GM12891 (cell line): ENCODE data around the gene LRRN4.

Source experiments
- DNase-seq: peaks from one replicate; pipeline ENCODE4 v3.0.0; 2011; ENCODE audit warnings: low spot score; ENCODE audit not compliant: insufficient read length
- FAIRE-seq: peaks from 2 replicates; lab custom pipeline; 2011; peaks lifted over from hg19 to GRCh38; lab: Jason Lieb, UNC
- PAX5 ChIP-seq: IDR thresholded peaks from 2 replicates; pipeline ENCODE4 v1.6.1; 2011; ENCODE audit warnings: low read length, moderate library complexity, mild to moderate bottlenecking; ENCODE audit not compliant: insufficient read depth, severe bottlenecking
- POLR2A ChIP-seq: IDR thresholded peaks from 2 replicates; pipeline ENCODE4 v1.6.1; 2011; ENCODE audit warnings: low read depth, low read length, control low read depth
- POLR2AphosphoS5 ChIP-seq: IDR thresholded peaks from 2 replicates; pipeline ENCODE4 v1.6.1; 2011; ENCODE audit warnings: low read depth, low read length, control low read depth
- POU2F2 ChIP-seq: IDR thresholded peaks from 2 replicates; pipeline ENCODE4 v1.6.1; 2011; ENCODE audit warnings: low read depth, mild to moderate bottlenecking, control low read depth, low read length, moderate library complexity
- SPI1 ChIP-seq: IDR thresholded peaks from 2 replicates; pipeline ENCODE4 v1.6.1; 2011; ENCODE audit warnings: low read depth, low read length, control low read depth
- TAF1 ChIP-seq: IDR thresholded peaks from 2 replicates; pipeline ENCODE4 v1.6.1; 2011; ENCODE audit warnings: low read depth, low read length, control low read depth

Gene LRRN4

DNA sequence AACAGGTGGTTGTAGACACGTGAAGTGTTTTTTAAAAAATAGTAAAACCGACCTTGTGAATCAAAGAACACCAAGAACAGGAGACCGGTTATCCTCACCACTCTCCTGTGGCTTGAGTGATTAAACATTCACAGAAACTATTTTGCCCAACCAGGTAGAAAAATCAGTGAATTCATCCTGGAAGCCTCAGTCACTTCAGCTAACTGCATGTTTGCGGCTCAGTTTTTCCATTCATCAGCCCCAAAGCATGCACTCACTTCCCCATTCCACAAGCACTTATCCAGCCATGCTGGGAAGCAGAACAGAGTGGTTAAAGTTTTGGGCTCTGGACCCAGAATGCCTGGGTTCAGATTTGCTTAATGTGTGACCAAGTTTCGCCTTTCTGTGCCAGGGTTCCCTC, 2.4 kb downstream of the LRRN4 start:
- DNase-seq, result no peak
- peak; percentile 40; the same call in 1 of the 2 replicates for TF ChIP-seq SPI1
- no peak for TF ChIP-seq POLR2AphosphoS5
- no peak for TF ChIP-seq POU2F2
- no peak for FAIRE-seq

DNA sequence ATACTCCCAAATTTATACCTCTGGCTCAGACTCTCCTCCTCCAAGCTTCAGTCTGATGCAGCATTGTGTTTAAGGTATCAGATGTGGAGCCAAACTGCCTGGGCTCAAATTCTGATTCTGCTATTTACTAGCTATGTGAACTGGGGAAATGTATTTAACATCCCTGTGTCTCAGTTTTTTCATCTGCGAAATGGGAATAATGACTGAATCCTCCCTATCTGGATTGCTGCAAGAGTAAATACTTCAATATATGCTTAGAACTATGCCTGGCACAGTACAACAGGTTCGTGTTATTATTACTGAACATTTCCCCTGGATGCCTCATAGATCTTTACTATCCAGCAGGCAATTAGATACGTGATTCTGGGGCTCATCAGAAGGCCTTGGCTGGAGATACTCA, 5.5 kb downstream of the LRRN4 start:
- DNase-seq, result no peak
- no peak for FAIRE-seq
- TF ChIP-seq POU2F2 (no peak), PAX5 (no peak), TAF1 (no peak), POLR2AphosphoS5 (no peak)

DNA sequence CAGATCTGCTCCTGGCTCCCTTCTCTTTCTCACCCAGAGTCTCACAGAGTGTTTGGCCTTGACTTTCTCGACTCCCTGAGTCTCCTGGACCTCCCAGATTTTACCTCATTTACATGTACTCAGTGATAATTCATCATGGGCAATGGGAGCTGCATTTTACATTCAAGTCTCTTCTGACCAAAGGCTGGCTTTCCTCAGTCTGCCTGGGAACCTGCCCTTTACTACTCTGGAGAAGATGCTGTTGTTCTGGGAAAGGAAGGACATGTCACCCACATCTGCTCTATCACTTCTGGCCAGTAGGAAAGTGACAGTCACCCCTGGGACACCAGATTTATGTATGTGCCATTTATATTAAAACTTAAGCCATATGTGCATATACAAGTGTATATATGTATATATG, 7.4 kb downstream of the LRRN4 start:
- DNase-seq, result no peak
- TF ChIP-seq POU2F2 (no peak), TAF1 (no peak), POLR2A (no peak), PAX5 (no peak), SPI1 (no peak), POLR2AphosphoS5 (no peak)
- no peak for FAIRE-seq

DNA sequence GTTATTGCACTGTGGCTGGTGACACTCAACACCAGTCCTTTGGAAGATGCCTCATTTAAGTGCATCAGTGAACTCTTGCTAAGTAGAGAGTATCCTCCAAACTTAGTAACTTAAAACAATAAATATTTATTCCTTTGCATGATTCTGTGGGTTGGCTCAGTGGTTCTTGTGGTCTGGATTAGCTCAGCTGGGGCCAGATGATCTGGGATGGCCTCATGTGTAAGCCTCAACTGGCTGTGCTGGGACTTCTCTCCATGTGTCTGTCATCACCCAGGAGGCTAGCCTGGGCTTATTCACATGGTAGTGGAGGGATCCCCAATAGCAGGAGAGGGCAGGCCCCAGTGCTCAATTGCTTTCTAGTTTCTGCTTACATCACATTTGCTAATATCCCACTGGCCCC, 8.3 kb downstream of the LRRN4 start:
- no peak for FAIRE-seq
- TF ChIP-seq POLR2A, result no peak
- TF ChIP-seq POU2F2, result no peak
- no peak for TF ChIP-seq POLR2AphosphoS5
- DNase-seq, result no peak

DNA sequence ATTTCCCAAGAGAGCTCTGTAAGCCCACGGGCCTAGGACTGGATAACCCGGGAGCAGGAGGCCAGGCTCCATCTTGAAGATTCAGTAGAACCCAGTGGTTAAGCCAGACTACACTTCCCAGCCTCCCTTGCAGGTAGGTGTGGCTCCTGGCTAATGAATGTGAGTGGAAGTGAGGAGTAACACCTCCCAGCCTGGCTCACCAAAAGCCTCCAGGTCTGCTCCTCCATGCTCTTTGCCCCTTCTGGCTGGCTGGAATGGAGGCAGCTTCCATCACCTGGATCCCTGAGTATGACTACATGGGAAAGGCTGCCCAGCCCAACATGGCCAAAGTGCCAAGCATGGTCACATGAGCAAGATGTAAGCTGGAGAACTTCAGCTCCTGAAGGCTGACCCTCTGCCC, 9.7 kb downstream of the LRRN4 start:
- DNase-seq (no peak), FAIRE-seq (no peak)
- TF ChIP-seq PAX5 (no peak), SPI1 (no peak), POLR2AphosphoS5 (no peak), TAF1 (no peak), POLR2A (no peak), POU2F2 (no peak)

DNA sequence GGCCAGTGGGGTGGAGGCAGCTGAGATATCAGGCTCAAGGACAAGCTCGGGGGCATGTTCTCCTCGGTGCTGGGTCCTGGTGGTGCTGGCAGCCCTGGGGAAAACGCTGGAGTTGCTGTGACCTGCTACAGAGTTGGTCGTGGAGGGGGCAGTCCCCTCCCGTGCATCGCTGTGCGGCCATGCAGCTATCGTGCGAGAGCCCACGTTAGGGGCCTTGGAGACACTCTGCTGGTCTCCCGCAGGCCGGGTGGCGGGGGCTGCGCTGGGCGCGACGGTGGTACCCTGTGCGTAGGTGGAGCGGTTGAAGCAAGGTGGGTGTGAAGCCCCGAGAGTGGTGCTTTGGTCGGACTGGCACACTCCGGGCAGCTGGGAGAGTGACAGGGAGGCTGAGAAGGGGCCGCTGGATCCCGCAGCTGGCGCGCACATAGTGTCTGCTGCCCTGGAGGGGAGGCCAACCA, 12.0 kb downstream of the LRRN4 start:
- TF ChIP-seq POLR2AphosphoS5 (no peak), POU2F2 (no peak), POLR2A (no peak), TAF1 (no peak), PAX5 (no peak), SPI1 (no peak)
- DNase-seq, result no peak
- no peak for FAIRE-seq

DNA sequence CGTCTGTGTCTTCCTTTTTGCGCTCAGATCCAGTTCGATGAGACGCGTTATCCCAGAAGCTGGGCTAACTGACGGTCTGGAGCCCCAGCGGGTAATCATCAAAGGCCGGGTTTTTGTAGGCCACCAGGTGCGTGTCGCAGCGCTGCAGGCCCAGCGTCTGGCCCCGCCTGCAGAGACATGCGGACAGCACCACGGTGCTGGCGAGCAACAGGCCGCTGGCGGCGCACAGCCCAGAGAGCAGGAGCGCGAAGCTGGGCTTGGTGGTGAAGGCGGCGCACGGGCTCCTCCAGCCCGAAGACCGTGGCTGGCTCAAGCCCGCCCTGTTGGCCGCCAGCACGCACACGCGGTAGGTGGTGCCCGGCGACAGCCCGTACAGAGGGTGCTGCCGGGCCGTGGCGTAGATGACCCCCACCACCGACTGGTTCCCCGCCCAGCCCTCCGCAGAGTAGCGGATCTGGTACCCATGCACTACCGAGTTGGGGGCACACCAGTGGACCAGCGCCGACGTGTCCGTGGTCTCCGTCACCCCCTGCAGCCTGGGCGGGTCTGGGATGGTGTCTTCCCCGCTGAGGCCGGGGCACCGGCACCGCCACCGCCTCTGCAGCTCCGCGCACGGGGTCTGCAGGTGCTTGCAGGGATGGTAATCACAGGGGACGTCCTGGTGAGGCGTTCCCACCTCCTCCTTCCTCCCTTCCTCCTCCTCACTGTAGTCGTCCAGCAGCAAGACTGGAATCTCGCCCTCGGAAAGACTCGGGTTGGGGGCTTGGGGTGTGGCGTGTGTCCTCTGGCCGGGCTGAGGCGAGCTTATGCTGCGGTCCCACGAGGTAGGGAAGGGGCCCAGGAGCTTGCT, 12.7 kb downstream of the LRRN4 start:
- DNase-seq (no peak), FAIRE-seq (no peak)
- TF ChIP-seq PAX5 (no peak), POLR2A (no peak), POLR2AphosphoS5 (no peak), SPI1 (no peak), POU2F2 (no peak), TAF1 (no peak)

DNA sequence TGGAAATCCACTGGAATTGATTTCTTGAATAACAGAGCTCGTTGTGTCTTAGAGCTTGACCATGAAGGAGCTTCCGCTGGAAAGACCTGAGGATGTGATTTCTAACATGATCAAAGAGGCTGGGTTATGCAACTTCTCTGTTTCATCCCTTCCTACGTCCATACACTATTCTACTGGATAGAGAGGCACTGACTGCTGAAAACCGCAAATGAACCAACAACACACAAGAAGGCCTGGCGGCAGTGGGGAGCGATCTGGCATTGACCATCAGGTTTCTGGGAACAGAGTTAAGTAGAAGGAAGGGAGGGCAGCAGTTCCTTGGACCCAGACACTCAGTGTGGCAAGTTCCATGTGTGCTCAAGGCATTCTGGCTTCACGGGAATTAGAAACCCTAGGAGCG, 13.3 kb downstream of the LRRN4 start:
- no peak for DNase-seq
- TF ChIP-seq POLR2A (no peak), SPI1 (no peak), TAF1 (no peak), POLR2AphosphoS5 (no peak), PAX5 (no peak), POU2F2 (no peak)

DNA sequence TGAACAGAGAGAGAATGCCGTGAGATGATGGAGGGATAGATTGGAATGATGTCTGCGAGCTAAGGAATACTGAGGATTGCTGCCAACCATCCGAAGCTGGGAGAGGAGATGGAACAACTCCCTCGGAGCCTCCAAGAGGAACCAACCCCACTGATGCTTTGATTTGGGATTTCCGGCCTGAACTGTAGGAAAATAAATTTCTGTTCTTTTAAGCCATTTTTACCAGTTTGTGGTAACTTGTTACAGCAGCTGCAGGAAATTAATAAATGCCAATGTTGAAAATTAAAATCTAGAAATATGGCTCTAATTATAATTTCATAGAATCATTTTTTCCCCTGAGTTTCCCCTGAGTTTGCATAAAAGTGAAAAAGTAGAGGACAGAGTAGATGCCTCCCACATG, 14.1 kb downstream of the LRRN4 start:
- TF ChIP-seq SPI1 (no peak), POU2F2 (no peak), TAF1 (no peak), POLR2A (no peak), PAX5 (no peak), POLR2AphosphoS5 (no peak)
- DNase-seq (no peak), FAIRE-seq (no peak)

More for the DNA sequence above, 13.3 kb downstream of the LRRN4 start:
- FAIRE-seq, result no peak

DNA sequence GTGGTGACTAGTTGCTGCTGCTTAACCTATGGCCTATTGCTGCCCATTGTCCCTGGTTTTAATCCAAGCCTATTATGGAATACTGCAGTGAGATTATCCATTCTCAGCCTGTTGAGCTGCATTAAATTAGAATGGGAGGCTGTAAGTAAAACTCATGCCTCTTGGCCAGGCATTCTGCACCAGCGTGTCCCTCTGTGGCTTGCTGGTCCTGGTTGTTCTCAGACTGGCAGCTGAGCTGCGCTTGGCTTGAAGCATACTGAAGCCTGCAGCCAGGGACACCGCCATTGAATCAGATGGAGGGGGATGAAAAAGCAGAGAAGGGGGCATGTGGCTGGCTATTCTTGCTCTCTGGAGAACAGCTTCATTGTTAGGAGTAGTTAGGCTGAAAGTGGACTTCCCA, 15.6 kb downstream of the LRRN4 start:
- DNase-seq, result no peak
- FAIRE-seq, result no peak
- TF ChIP-seq PAX5 (no peak), POLR2A (no peak), SPI1 (no peak), TAF1 (no peak), POU2F2 (no peak), POLR2AphosphoS5 (no peak)

DNA sequence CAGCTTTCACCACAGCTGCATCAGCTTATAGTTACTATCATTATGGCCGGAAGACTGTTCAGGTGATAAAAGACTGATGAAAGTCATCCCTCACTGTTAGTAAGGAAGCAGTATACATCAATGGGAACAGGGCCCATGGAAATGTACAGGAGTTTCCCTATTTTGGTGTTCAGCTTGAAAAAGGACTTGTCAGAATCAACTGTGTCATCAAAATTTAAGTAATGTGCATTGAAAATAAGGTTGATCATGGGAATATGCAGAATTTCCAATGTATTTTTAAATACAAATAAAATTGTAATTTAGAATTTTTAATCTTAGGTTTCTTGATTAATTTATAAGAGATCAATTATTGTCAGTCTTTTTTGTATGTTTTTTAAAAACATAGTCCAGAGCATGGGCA, 16.8 kb downstream of the LRRN4 start:
- FAIRE-seq, result no peak
- no peak for DNase-seq
- TF ChIP-seq POLR2AphosphoS5 (no peak), SPI1 (no peak), POU2F2 (no peak), POLR2A (no peak), PAX5 (no peak), TAF1 (no peak)
